Measurements from ENCODE around the gene AOPEP. TPM values are rescaled to one million over a fixed set of nuclear protein-coding genes. Genes with fewer than 3 reads are reported as not detected.
A peak's percentile ranks its signal among the peaks of the same experiment; 100 is the strongest.
"Not testable (repeated sequence)": the region's sequence is repeated elsewhere in the genome, so short reads cannot be mapped to it uniquely, and the experiment has no call there.

Gene AOPEP
- total and polyA plus RNA-seq, 4 donors = 210 to 311 (median 285) TPM

- intact Hi-C loops (cut with DNase I) = loop anchor here in 1 of 2 donors (5.0 kb wide), 2 partner anchors 42 to 83 kb away; no protein-coding TSS in a partner anchor
- peak overlapping the region; percentile 11 to 77 for H3K27ac ChIP-seq (ENCODE audit: low read depth in 1 of 2, low read length in 2 of 2)
- 91% methylated on average over 4 of the region's 4 CpGs for WGBS, 2 donors
- DNase-seq = no peak
- no peak for ATAC-seq (ENCODE audit: low FRiP score)
- no peak overlapping the region for H3K4me3 ChIP-seq (ENCODE audit: low read length in 2 of 2)
- H3K4me1 ChIP-seq (ENCODE audit: control insufficient read depth in 1 of 2, insufficient read depth in 2 of 2, low read length in 2 of 2) = peaks cover 7 to 11% of the 10 kb centered on the region in 2 donors
- no peaks in the 10 kb centered on the region for H3K9me3 ChIP-seq (ENCODE audit: control insufficient read depth, low read length)
- H3K36me3 ChIP-seq (ENCODE audit: control insufficient read depth in 1 of 2, insufficient read depth in 2 of 2, low read length in 1 of 2) = no peaks in the 10 kb centered on the region
- H3K27me3 ChIP-seq (ENCODE audit: control insufficient read depth in 1 of 2, insufficient read depth in 2 of 2, low read length in 1 of 2) = no peaks in the 10 kb centered on the region
Measured at GRCh38 chr9:94950040-94950578, 223.6 kb downstream of the AOPEP start.

GRCh38 chr9:94950579-94951323, 224.3 kb downstream of the AOPEP start:
- no peak overlapping the region for H3K4me3 ChIP-seq (ENCODE audit: low read length in 2 of 2)
- DNase-seq = no peak
- H3K27ac ChIP-seq (ENCODE audit: low read depth in 1 of 2, low read length in 2 of 2) = peak overlapping the region; percentile 66 to 77
- H3K36me3 ChIP-seq (ENCODE audit: control insufficient read depth in 1 of 2, insufficient read depth in 2 of 2, low read length in 1 of 2) = peaks cover 0 to 3% of the 10 kb centered on the region in 2 donors
- H3K27me3 ChIP-seq (ENCODE audit: control insufficient read depth in 1 of 2, insufficient read depth in 2 of 2, low read length in 1 of 2) = no peaks in the 10 kb centered on the region
- intact Hi-C loops (cut with DNase I) = loop anchor here in 1 of 2 donors (5.0 kb wide), 2 partner anchors 42 to 83 kb away; no protein-coding TSS in a partner anchor
- 32 to 40% methylated on average over 7 of the region's 7 CpGs for WGBS, 2 donors
- peaks cover 7 to 11% of the 10 kb centered on the region in 2 donors for H3K4me1 ChIP-seq (ENCODE audit: control insufficient read depth in 1 of 2, insufficient read depth in 2 of 2, low read length in 2 of 2)
- peak; percentile 40 for ATAC-seq (ENCODE audit: low FRiP score)
- no peaks in the 10 kb centered on the region for H3K9me3 ChIP-seq (ENCODE audit: control insufficient read depth, low read length)

GRCh38 chr9:94951324-94952135, 225.0 kb downstream of the AOPEP start:
- H3K4me3 ChIP-seq (ENCODE audit: low read length in 2 of 2) = no peak overlapping the region
- peaks cover 4 to 11% of the 10 kb centered on the region in 2 donors for H3K4me1 ChIP-seq (ENCODE audit: control insufficient read depth in 1 of 2, insufficient read depth in 2 of 2, low read length in 2 of 2)
- no peak for DNase-seq
- no peaks in the 10 kb centered on the region for H3K9me3 ChIP-seq (ENCODE audit: control insufficient read depth, low read length)
- H3K36me3 ChIP-seq (ENCODE audit: control insufficient read depth in 1 of 2, insufficient read depth in 2 of 2, low read length in 1 of 2) = peaks cover 0 to 3% of the 10 kb centered on the region in 2 donors
- intact Hi-C loops (cut with DNase I) = loop anchor here in 1 of 2 donors (5.0 kb wide), 2 partner anchors 41 to 84 kb away; no protein-coding TSS in a partner anchor
- no peaks in the 10 kb centered on the region for H3K27me3 ChIP-seq (ENCODE audit: control insufficient read depth in 1 of 2, insufficient read depth in 2 of 2, low read length in 1 of 2)
- 55% methylated on average over 5 of the region's 5 CpGs for WGBS, 2 donors
- H3K27ac ChIP-seq (ENCODE audit: low read depth in 1 of 2, low read length in 2 of 2) = peak overlapping the region; percentile 66 to 88
- ATAC-seq (ENCODE audit: low FRiP score) = no peak

GRCh38 chr9:94952565-94953373, 226.3 kb downstream of the AOPEP start:
- no peaks in the 10 kb centered on the region for H3K27me3 ChIP-seq (ENCODE audit: control insufficient read depth in 1 of 2, insufficient read depth in 2 of 2, low read length in 1 of 2)
- ATAC-seq (ENCODE audit: low FRiP score) (peak; percentile 79), DNase-seq (peak in 1 of 2 donors; percentile 51)
- intact Hi-C loops (cut with DNase I) = loop anchor here in 1 of 2 donors (5.0 kb wide), 2 partner anchors 40 to 85 kb away; no protein-coding TSS in a partner anchor
- WGBS, 2 donors = 13 to 20% methylated on average over 8 of the region's 8 CpGs
- no peaks in the 10 kb centered on the region for H3K9me3 ChIP-seq (ENCODE audit: control insufficient read depth, low read length)
- H3K27ac ChIP-seq (ENCODE audit: low read depth in 1 of 2, low read length in 2 of 2) = peak overlapping the region; percentile 90 to 95
- H3K4me1 ChIP-seq (ENCODE audit: control insufficient read depth in 1 of 2, insufficient read depth in 2 of 2, low read length in 2 of 2) = peaks cover 4 to 11% of the 10 kb centered on the region in 2 donors
- peaks cover 0 to 3% of the 10 kb centered on the region in 2 donors for H3K36me3 ChIP-seq (ENCODE audit: control insufficient read depth in 1 of 2, insufficient read depth in 2 of 2, low read length in 1 of 2)
- no peak overlapping the region for H3K4me3 ChIP-seq (ENCODE audit: low read length in 2 of 2)

- Histone ChIP-seq H3K9me3 (ENCODE audit: control insufficient read depth, low read length) (no peaks in the 10 kb centered on the region), H3K4me3 (ENCODE audit: low read length in 2 of 2) (no peak overlapping the region), H3K27ac (ENCODE audit: low read depth in 1 of 2, low read length in 2 of 2) (no peak overlapping the region), H3K27me3 (ENCODE audit: control insufficient read depth in 1 of 2, insufficient read depth in 2 of 2, low read length in 1 of 2) (no peaks in the 10 kb centered on the region), H3K4me1 (ENCODE audit: control insufficient read depth in 1 of 2, insufficient read depth in 2 of 2, low read length in 2 of 2) (peaks cover 2 to 4% of the 10 kb centered on the region in 2 donors), H3K36me3 (ENCODE audit: control insufficient read depth in 1 of 2, insufficient read depth in 2 of 2, low read length in 1 of 2) (peaks cover 0 to 3% of the 10 kb centered on the region in 2 donors)
- DNase-seq (no peak), ATAC-seq (ENCODE audit: low FRiP score) (no peak)
- intact Hi-C loops (cut with DNase I) = no loop called here
- 85 to 91% methylated on average over 5 of the region's 5 CpGs for WGBS, 2 donors
Measured at GRCh38 chr9:94956731-94957130, 230.2 kb downstream of the AOPEP start.

GRCh38 chr9:94960964-94961363, 234.5 kb downstream of the AOPEP start:
- no peak for ATAC-seq (ENCODE audit: low FRiP score)
- 94 to 100% methylated on average over 5 of the region's 5 CpGs for WGBS, 2 donors
- intact Hi-C loops (cut with DNase I) = no loop called here
- Histone ChIP-seq H3K4me1 (ENCODE audit: control insufficient read depth in 1 of 2, insufficient read depth in 2 of 2, low read length in 2 of 2) (no peaks in the 10 kb centered on the region), H3K4me3 (ENCODE audit: low read length in 2 of 2) (no peak overlapping the region), H3K27ac (ENCODE audit: low read depth in 1 of 2, low read length in 2 of 2) (no peak overlapping the region), H3K27me3 (ENCODE audit: control insufficient read depth in 1 of 2, insufficient read depth in 2 of 2, low read length in 1 of 2) (no peaks in the 10 kb centered on the region), H3K36me3 (ENCODE audit: control insufficient read depth in 1 of 2, insufficient read depth in 2 of 2, low read length in 1 of 2) (no peaks in the 10 kb centered on the region), H3K9me3 (ENCODE audit: control insufficient read depth, low read length) (no peaks in the 10 kb centered on the region)
- DNase-seq = no peak

GRCh38 chr9:94961870-94962269, 235.4 kb downstream of the AOPEP start:
- H3K36me3 ChIP-seq (ENCODE audit: control insufficient read depth in 1 of 2, insufficient read depth in 2 of 2, low read length in 1 of 2) = no peaks in the 10 kb centered on the region
- no peaks in the 10 kb centered on the region for H3K27me3 ChIP-seq (ENCODE audit: control insufficient read depth in 1 of 2, insufficient read depth in 2 of 2, low read length in 1 of 2)
- 94 to 98% methylated on average over 2 of the region's 2 CpGs for WGBS, 2 donors
- ATAC-seq (ENCODE audit: low FRiP score) (no peak), DNase-seq (no peak)
- H3K9me3 ChIP-seq (ENCODE audit: control insufficient read depth, low read length) = no peaks in the 10 kb centered on the region
- H3K4me3 ChIP-seq (ENCODE audit: low read length in 2 of 2) = no peak overlapping the region
- no peak overlapping the region for H3K27ac ChIP-seq (ENCODE audit: low read depth in 1 of 2, low read length in 2 of 2)
- H3K4me1 ChIP-seq (ENCODE audit: control insufficient read depth in 1 of 2, insufficient read depth in 2 of 2, low read length in 2 of 2) = no peaks in the 10 kb centered on the region
- intact Hi-C loops (cut with DNase I) = no loop called here

- ATAC-seq (ENCODE audit: low FRiP score); H3K4me1 ChIP-seq (ENCODE audit: control insufficient read depth in 1 of 2, insufficient read depth in 2 of 2, low read length in 2 of 2); intact Hi-C loops (cut with DNase I); H3K4me3 ChIP-seq (ENCODE audit: low read length in 2 of 2); H3K36me3 ChIP-seq (ENCODE audit: control insufficient read depth in 1 of 2, insufficient read depth in 2 of 2, low read length in 1 of 2); H3K27me3 ChIP-seq (ENCODE audit: control insufficient read depth in 1 of 2, insufficient read depth in 2 of 2, low read length in 1 of 2); H3K27ac ChIP-seq (ENCODE audit: low read depth in 1 of 2, low read length in 2 of 2); H3K9me3 ChIP-seq (ENCODE audit: control insufficient read depth, low read length); DNase-seq: not testable (repeated sequence)
- WGBS, 2 donors = 97 to 99% methylated on average over 5 of the region's 5 CpGs
Measured at GRCh38 chr9:94965631-94966030, 239.1 kb downstream of the AOPEP start.

All from aorta (tissue), 5 donors.